Glutamatergic neuron (in vitro differentiated cells): ENCODE measurements around the gene HOXD9. TPM values are rescaled to one million over a fixed set of nuclear protein-coding genes. Genes with fewer than 3 reads are reported as not detected.

Source experiments
- DNase-seq: peaks from one replicate; pipeline ENCODE4 v3.0.0; 2022
- H3K27ac Mint-ChIP-seq: one replicate; pipeline ENCODE4 v1.8.0; 2020; ENCODE audit warnings: mild to moderate bottlenecking, mixed read lengths, inconsistent platforms; ENCODE audit not compliant: unreplicated experiment
- H3K27me3 Mint-ChIP-seq: one replicate; pipeline ENCODE4 v1.8.0; 2020; ENCODE audit warnings: mild to moderate bottlenecking, moderate library complexity, mixed read lengths, inconsistent platforms; ENCODE audit not compliant: unreplicated experiment
- H3K36me3 Mint-ChIP-seq: one replicate; pipeline ENCODE4 v1.8.0; 2020; ENCODE audit warnings: mild to moderate bottlenecking, mixed read lengths, inconsistent platforms; ENCODE audit not compliant: unreplicated experiment
- H3K4me1 Mint-ChIP-seq: one replicate; pipeline ENCODE4 v1.8.0; 2020; ENCODE audit warnings: mild to moderate bottlenecking, low read depth, mixed read lengths, inconsistent platforms; ENCODE audit not compliant: unreplicated experiment
- H3K4me3 Mint-ChIP-seq: one replicate; pipeline ENCODE4 v1.8.0; 2020; ENCODE audit warnings: mild to moderate bottlenecking, mixed read lengths, inconsistent platforms; ENCODE audit not compliant: unreplicated experiment
- H3K9me3 Mint-ChIP-seq: one replicate; pipeline ENCODE4 v1.8.0; 2020; ENCODE audit warnings: mild to moderate bottlenecking, moderate library complexity, mixed read lengths, inconsistent platforms; ENCODE audit not compliant: unreplicated experiment
- CTCF ChIP-seq: fragments of 200-600 bp; sonication (generic); IDR thresholded peaks from one replicate; pipeline ENCODE4 v1.5.0; 2021; ENCODE audit not compliant: partially characterized antibody, unreplicated experiment
- total RNA-seq: library from RNA; stranded (reverse); fragmentation: NEBNext Ultra II Directional; extraction: Animal tissue kit (Norgen Biotek cat#: 25700); gene quantifications from one replicate; pipeline ENCODE4 v1.2.1, GENCODE V29; 2021; ENCODE audit not compliant: unreplicated experiment

Gene HOXD9
- total RNA-seq, 1 donor from 2014 or later: 0.44 TPM

GRCh38 chr2:176096243-176096985, 26.1 kb upstream of the HOXD9 start:
- peak overlapping the region; percentile 75 for H3K4me3 Mint-ChIP-seq
- peaks cover 14% of the 10 kb centered on the region for H3K4me1 Mint-ChIP-seq
- DNase-seq: no peak
- H3K36me3 Mint-ChIP-seq: peaks cover 4% of the 10 kb centered on the region
- peaks cover 24% of the 10 kb centered on the region for H3K9me3 Mint-ChIP-seq
- peaks cover 46% of the 10 kb centered on the region for H3K27me3 Mint-ChIP-seq
- no peak for TF ChIP-seq CTCF
- no peak overlapping the region for H3K27ac Mint-ChIP-seq

GRCh38 chr2:176096986-176097819, 25.3 kb upstream of the HOXD9 start:
- Mint-ChIP-seq H3K27me3 (peaks cover 43% of the 10 kb centered on the region), H3K9me3 (peaks cover 17% of the 10 kb centered on the region), H3K27ac (peak overlapping the region; percentile 22), H3K36me3 (peaks cover 4% of the 10 kb centered on the region), H3K4me1 (peaks cover 14% of the 10 kb centered on the region), H3K4me3 (peak overlapping the region; percentile 82)
- peak; percentile 53 for TF ChIP-seq CTCF
- DNase-seq: peak; percentile 88

- Mint-ChIP-seq H3K27ac (peak overlapping the region; percentile 12), H3K36me3 (peaks cover 4% of the 10 kb centered on the region), H3K4me3 (peak overlapping the region; percentile 82), H3K4me1 (peaks cover 14% of the 10 kb centered on the region), H3K9me3 (peaks cover 18% of the 10 kb centered on the region), H3K27me3 (peaks cover 49% of the 10 kb centered on the region)
- no peak for TF ChIP-seq CTCF
- no peak for DNase-seq
These were observed 24.6 kb upstream of the HOXD9 start for GRCh38 chr2:176097820-176098365.

GRCh38 chr2:176098366-176099158, 24.0 kb upstream of the HOXD9 start:
- H3K4me1 Mint-ChIP-seq: peaks cover 14% of the 10 kb centered on the region
- DNase-seq: no peak
- H3K36me3 Mint-ChIP-seq: peaks cover 4% of the 10 kb centered on the region
- H3K27ac Mint-ChIP-seq: no peak overlapping the region
- no peak for TF ChIP-seq CTCF
- peaks cover 17% of the 10 kb centered on the region for H3K9me3 Mint-ChIP-seq
- H3K4me3 Mint-ChIP-seq: peak overlapping the region; percentile 82
- peaks cover 52% of the 10 kb centered on the region for H3K27me3 Mint-ChIP-seq
